GM12878 (cell line): ENCODE measurements around the gene SSB. TPM values are rescaled to one million over a fixed set of nuclear protein-coding genes. Genes with fewer than 3 reads are reported as not detected.

Experiments
- ATAC-seq: fragments of 200-7000 bp; cut with Tn5 transposase; 3 replicates; pipeline ENCODE4 v1.9.1; 2020; ENCODE audit warnings: mild to moderate bottlenecking, moderate library complexity
- BruUV-seq: library from RNA; stranded (reverse); fragments of 400-500 nt; replicated peaks from 2 replicates; lab custom pipeline; 2021; lab: Mats Ljungman, UMichigan
- CTCF ChIA-PET: fragments of 300-600 bp; sonication (Branson Sonifier 250); formaldehyde crosslinking; extraction: SDS; loops from one replicate; lab custom pipeline; 2021; ENCODE audit warnings: inconsistent platforms; lab: Yijun Ruan, JAX
- POLR2A ChIA-PET: fragments of 350-600 bp; formaldehyde crosslinking; extraction: SDS; loops from one replicate; lab custom pipeline; 2021; ENCODE audit warnings: inconsistent platforms; lab: Charles Lee
- RAD21 ChIA-PET: fragments of 300-600 bp; sonication (Branson Sonifier 250); formaldehyde crosslinking; loops from one replicate; lab custom pipeline; 2023; ENCODE audit warnings: antibody characterized with exemption; ENCODE audit not compliant: unreplicated experiment; lab: Charles Lee
- SMC1A ChIA-PET: fragments of 300-600 bp; sonication (Branson Sonifier 250); formaldehyde crosslinking; loops from one replicate; lab custom pipeline; 2023; ENCODE audit not compliant: unreplicated experiment, uncharacterized antibody; lab: Charles Lee
- DNase-seq: peaks from one replicate; pipeline ENCODE4 v3.0.0-alpha.2; 2011; ENCODE audit warnings: low read depth, low spot score
- FAIRE-seq: peaks from 3 replicates; lab custom pipeline; 2011; peaks lifted over from hg19 to GRCh38; lab: Jason Lieb, UNC
- H2AFZ ChIP-seq: 2 replicates; pipeline ENCODE4 v1.6.0; 2011; ENCODE audit warnings: low read depth, low read length, control low read depth; ENCODE audit not compliant: control insufficient read depth
- H3K27ac ChIP-seq: 2 replicates; pipeline ENCODE4 v1.5.1; 2011; ENCODE audit warnings: control low read depth; ENCODE audit not compliant: control insufficient read depth, insufficient read depth
- H3K27me3 ChIP-seq, 2 experiments: replicated peaks in 1 of 2; 2 replicates each; pipeline versions ENCODE4 v1.6.0 to v1.6.1; 2011; ENCODE audit warnings: low read length in 1 of 2; ENCODE audit not compliant: control insufficient read depth in 2 of 2, insufficient read depth in 2 of 2
- H3K36me3 ChIP-seq, 2 experiments: 2 replicates each; pipeline ENCODE4 v1.5.1; 2011; ENCODE audit warnings: low read length in 1 of 2; ENCODE audit not compliant: control insufficient read depth in 2 of 2, insufficient read depth in 2 of 2
- H3K4me1 ChIP-seq: 2 replicates; pipeline ENCODE4 v1.6.1; 2011; ENCODE audit warnings: mild to moderate bottlenecking, low read length, moderate library complexity, mixed read lengths; ENCODE audit not compliant: control insufficient read depth, insufficient read depth
- H3K4me2 ChIP-seq: 2 replicates; pipeline ENCODE4 v1.6.0; 2011; ENCODE audit warnings: control low read depth; ENCODE audit not compliant: control insufficient read depth, insufficient read depth
- H3K4me3 ChIP-seq: fragments of 200-600 bp; sonication (generic); 2 replicates; pipeline ENCODE4 v1.5.1; 2016
- H3K79me2 ChIP-seq: 2 replicates; pipeline ENCODE4 v1.6.0; 2011; ENCODE audit warnings: low read length; ENCODE audit not compliant: control insufficient read depth, insufficient read depth
- H3K9ac ChIP-seq: 2 replicates; pipeline ENCODE4 v1.8.0; 2011; ENCODE audit warnings: low read length, control low read depth, mixed read lengths; ENCODE audit not compliant: control insufficient read depth, insufficient read depth
- H3K9me3 ChIP-seq: replicated peaks from 3 replicates; pipeline ENCODE4 v1.5.1; 2011; ENCODE audit warnings: mild to moderate bottlenecking, low read length; ENCODE audit not compliant: control insufficient read depth, insufficient read depth
- H4K20me1 ChIP-seq: 2 replicates; pipeline ENCODE4 v1.6.0; 2011; ENCODE audit not compliant: control insufficient read depth, insufficient read depth
- BACH1 ChIP-seq: fragments of 450-650 bp; IDR thresholded peaks from 2 replicates; pipeline ENCODE4 v1.6.1; 2017; ENCODE audit warnings: mild to moderate bottlenecking, borderline replicate concordance
- HSF1 ChIP-seq: fragments of 150-350 bp; IDR thresholded peaks from 2 replicates; pipeline ENCODE4 v1.6.1; 2014; ENCODE audit warnings: mild to moderate bottlenecking, low read depth, low read length
- IRF5 ChIP-seq: fragments of 450-650 bp; IDR thresholded peaks from 2 replicates; pipeline ENCODE4 v1.6.1; 2017; ENCODE audit warnings: borderline replicate concordance
- PAX5 ChIP-seq: IDR thresholded peaks from 2 replicates; pipeline ENCODE4 v1.6.1; 2011; ENCODE audit warnings: low read depth, low read length, borderline replicate concordance
- POLR2AphosphoS2 ChIP-seq: IDR thresholded peaks from 2 replicates; pipeline ENCODE4 v1.6.1; 2011; ENCODE audit warnings: low read depth, mild to moderate bottlenecking, low read length, improper control_type of control experiment, moderate library complexity
- TCF7 ChIP-seq: IDR thresholded peaks from 2 replicates; pipeline ENCODE4 v1.6.1; 2014; ENCODE audit warnings: antibody characterized with exemption, borderline replicate concordance
- ZNF207 ChIP-seq: fragments of 450-650 bp; IDR thresholded peaks from 2 replicates; pipeline ENCODE4 v1.6.1; 2014; ENCODE audit warnings: antibody characterized with exemption, mild to moderate bottlenecking, borderline replicate concordance
- WGBS: methylation state at CpG from one replicate; pipeline ENCODE4 v1.1.6; 2016; ENCODE audit warnings: low lambda C conversion rate; ENCODE audit not compliant: insufficient replicate concordance, insufficient coverage; ENCODE audit errors: missing lambda C conversion rate; 5-methylcytosine and 5-hydroxymethylcytosine counted together
- in situ Hi-C: fragments of 300-500 bp; cut with MboI; formaldehyde crosslinking; loops from 9 replicates; pipeline ENCODE4 v1.14.3; 2018; ENCODE audit warnings: mixed read lengths
- intact Hi-C: fragments of 100-400 bp; cut with micrococcal nuclease; formaldehyde crosslinking; loops from one replicate; pipeline ENCODE4 v1.14.2; 2022; ENCODE audit not compliant: unreplicated experiment
- polyA plus RNA-seq, 11 experiments: library from polyadenylated mRNA; depleted of rRNA in 4 of 11; unstranded in 6 of 11; stranded (reverse) in 5 of 11; fragments of >200 nt; fragmentation: Nextera tagmentation in 4 of 11; fragmentation: Illumina TruSeq in 1 of 11; extraction: Ambion mirVana in 4 of 11; extraction: Trizol in 1 of 11; gene quantifications; 1 replicate in 1 of 11; 2 replicates in 10 of 11; pipeline versions ENCODE4 v1.2.1 to v1.2.3, GENCODE V29; 2011 to 2016; ENCODE audit warnings: inconsistent platforms in 2 of 11, missing spikeins in 2 of 11, low read depth in 1 of 11
- total RNA-seq, 4 experiments: library from RNA; depleted of rRNA in 3 of 4; stranded (reverse); fragments of >200 nt in 3 of 4; fragmentation: Illumina TruSeq in 1 of 4; extraction: Trizol in 1 of 4; gene quantifications; 2 replicates each; pipeline versions ENCODE4 v1.2.1 to v1.2.3, GENCODE V29; 2013 to 2021

SSB gene
- total and polyA plus RNA-seq, 10 of the 15 experiments (the other 5 are each of a cell fraction or from before 2014, with no cell fraction given) = 103 to 313 (median 200) TPM

- Histone ChIP-seq H3K9me3 (no peaks in the 10 kb centered on the region), H4K20me1 (no peaks in the 10 kb centered on the region), H3K36me3 (peaks cover 0 to 8% of the 10 kb centered on the region in 2 experiments; a peak in 1 of 4 replicates), H3K9ac (no peak overlapping the region), H2AFZ (no peak overlapping the region), H3K4me1 (no peaks in the 10 kb centered on the region), H3K27me3 (no peaks in the 10 kb centered on the region), H3K4me3 (no peak overlapping the region), H3K27ac (no peak overlapping the region), H3K4me2 (no peak overlapping the region), H3K79me2 (no peaks in the 10 kb centered on the region)
- in situ Hi-C loops (no loop called here), intact Hi-C loops (no loop called here)
- RAD21 ChIA-PET = no interaction called here
- SMC1A ChIA-PET = no interaction called here
- no peak for FAIRE-seq
- 98% methylated on average over 3 of the region's 3 CpGs for WGBS
- POLR2A ChIA-PET = no interaction called here
- TF ChIP-seq HSF1 = no peak
- CTCF ChIA-PET = no interaction called here
- no TSS peak for BruUV-seq
- DNase-seq = no peak
- no peak for ATAC-seq
Measured at GRCh38 chr2:169752752-169753151, 45.9 kb upstream of the SSB start.

GRCh38 chr2:169755083-169755870 lies 43.4 kb upstream of the SSB start:
- POLR2A ChIA-PET = interaction anchor here (0.5 kb wide), 1 partner anchor 44 kb away, joined by 3 read pairs; no protein-coding TSS in a partner anchor
- Histone ChIP-seq H3K79me2 (no peaks in the 10 kb centered on the region), H3K27me3 (no peaks in the 10 kb centered on the region), H3K9me3 (no peaks in the 10 kb centered on the region), H4K20me1 (no peaks in the 10 kb centered on the region), H3K4me2 (no peak overlapping the region), H2AFZ (no peak overlapping the region), H3K4me1 (no peaks in the 10 kb centered on the region), H3K9ac (no peak overlapping the region), H3K4me3 (no peak overlapping the region), H3K27ac (no peak overlapping the region), H3K36me3 (0 out of 4 replicates have a peak, but pooled peaks cover 0 to 4% of the 10 kb centered on the region in 2 experiments)
- SMC1A ChIA-PET = interaction anchor here (1.0 kb wide), 1 partner anchor 585 kb away, joined by 4 read pairs; no protein-coding TSS in a partner anchor
- DNase-seq (no peak), FAIRE-seq (no peak), ATAC-seq (no peak)
- intact Hi-C loops (no loop called here), in situ Hi-C loops (no loop called here)
- WGBS = 61% methylated on average over 6 of the region's 6 CpGs
- TF ChIP-seq ZNF207 (no peak), BACH1 (no peak), TCF7 (no peak), IRF5 (no peak), POLR2AphosphoS2 (no peak), PAX5 (no peak)
- RAD21 ChIA-PET = no interaction called here
- BruUV-seq = no TSS peak
- CTCF ChIA-PET = no interaction called here
